Fibroblast of skin of scalp (primary cell): ENCODE results near the gene IQUB.
"Not testable (repeated sequence)": the region's sequence is repeated elsewhere in the genome, so short reads cannot be mapped to it uniquely, and the experiment has no call there.

Source experiments
- DNase-seq: peaks from one replicate; pipeline ENCODE4 v3.0.0-alpha.2; 2013

IQUB gene

DNA sequence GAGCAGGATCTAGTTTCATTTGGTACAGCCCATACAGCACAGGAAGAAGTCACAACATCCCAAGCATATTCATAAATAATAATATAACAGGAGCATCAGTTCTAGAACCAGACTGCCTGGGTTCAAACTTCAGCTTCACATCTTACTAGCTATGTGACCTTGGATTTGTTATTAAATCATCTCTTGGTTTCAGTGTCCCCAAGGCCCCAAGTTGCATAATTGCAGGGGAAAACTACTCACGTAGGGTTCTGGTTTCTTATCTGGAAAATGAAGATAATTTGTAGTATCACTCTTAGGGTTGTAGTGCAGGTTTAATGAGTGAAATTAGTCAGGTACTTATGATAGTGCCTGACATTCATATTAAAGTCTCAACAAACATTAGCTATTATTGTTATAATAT is 5.5 kb upstream of the IQUB start:
- DNase-seq, result no peak

DNA sequence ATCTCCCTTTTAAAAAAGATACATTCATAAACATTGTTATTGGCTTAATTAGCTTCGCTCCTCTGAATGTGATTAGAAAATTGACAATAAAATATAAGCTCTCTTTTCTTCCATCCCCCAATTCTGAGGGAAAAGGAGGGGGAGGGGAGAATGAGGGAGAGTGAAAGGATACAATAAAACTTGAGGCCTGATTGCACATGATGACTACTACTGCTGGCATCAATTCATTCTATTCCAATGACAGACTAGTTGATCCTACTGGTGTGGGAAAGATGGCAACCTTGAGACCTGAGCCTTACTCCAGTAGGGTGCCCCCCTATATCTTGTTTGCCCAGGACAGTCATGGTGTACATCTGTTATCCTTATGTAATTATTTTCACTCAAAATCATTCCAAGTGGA is 4.5 kb upstream of the IQUB start:
- DNase-seq, result no peak

DNA sequence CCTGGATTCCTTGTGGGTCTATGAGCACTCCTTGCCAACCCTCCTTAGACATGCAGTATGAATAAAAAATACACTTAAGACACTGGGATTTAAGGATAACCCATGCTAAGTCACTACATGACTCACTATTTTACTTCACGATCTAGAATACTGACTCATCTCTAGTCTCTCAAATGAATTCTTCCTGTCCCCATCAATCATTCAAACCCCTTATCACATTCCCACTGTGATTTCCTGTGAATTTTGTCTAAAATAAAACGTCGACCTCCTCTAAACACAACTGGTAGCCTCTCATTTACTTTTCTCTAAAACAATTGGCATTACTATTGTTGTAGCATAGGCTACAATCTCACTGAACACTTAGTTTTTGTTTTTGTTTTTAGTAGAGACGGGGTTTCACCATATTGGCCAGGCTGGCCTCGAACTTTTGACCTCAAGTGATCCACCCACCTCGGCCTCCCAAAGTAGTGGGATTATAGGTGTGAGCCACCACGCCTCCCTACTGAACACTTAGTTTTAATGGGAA is 3.9 kb upstream of the IQUB start:
- DNase-seq, result peak; percentile 76

DNA sequence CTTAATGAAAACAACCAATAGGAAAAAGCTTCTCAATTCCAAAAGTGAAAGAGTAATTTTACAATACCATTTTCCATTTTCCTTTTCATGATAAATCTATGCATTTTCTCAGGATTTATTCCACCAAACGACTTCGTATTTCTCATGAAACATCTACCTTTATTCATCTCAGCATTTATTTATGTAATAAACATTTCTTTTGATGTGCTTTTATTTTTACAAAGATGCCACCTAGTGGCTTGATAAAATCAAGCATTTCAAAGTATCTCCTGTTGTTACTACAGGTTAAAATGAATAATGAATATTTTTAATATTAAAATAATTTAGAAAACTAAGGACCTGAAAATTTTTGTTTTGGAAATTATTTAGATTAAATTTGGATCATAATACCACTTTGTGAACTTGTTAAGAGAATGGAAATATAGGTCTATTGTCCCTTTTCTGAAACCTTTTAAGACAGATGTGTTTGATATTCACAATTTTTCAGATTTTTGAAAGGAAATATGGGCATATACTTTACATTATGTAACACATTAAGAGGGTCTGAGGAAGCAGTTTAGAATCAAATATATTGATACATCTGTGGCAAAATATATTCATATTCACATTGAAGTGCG is 2.7 kb upstream of the IQUB start:
- peak; percentile 18 for DNase-seq

DNA sequence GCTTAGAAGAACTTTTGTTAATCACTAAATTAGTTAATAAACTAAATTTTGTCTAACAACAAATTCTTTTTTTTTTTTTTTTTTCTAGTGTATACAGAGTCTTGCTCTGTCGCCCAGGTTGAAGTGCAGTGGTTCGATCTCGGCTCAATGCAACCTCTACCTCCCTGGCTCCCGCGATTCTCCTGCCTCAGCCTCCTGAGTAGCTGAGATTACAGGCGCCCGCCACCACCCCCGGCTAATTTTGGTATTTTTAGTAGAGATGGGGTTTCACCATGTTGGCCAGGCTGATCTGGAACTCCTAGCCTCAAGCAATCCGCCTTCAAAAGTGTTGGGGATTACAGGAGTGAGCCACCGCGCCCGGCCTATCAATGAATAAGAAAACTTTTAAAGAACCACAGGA is 1.1 kb upstream of the IQUB start:
- DNase-seq, result no peak

DNA sequence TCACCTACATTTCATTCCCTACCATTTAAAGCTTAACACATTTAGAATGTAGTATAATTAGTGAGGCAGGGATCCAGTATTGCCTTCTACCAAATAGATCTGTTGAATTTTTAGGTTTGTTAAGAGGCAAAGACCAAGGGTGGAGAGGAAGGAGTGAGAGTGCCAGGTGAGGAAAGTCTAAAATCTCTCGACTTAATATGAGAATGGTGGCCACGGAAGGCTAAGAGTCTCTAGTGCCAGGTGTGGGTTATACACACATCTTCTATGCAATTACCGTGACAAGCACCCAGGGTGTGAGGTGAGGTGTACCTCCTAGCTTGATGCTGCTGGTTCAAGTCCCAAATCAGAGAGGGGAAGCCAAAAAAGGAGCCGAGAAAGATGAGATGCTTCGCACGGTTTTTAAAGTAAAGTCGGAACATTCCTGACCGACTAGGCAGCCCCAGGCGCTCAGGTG is 439 bp downstream of the IQUB start:
- no peak for DNase-seq

DNA sequence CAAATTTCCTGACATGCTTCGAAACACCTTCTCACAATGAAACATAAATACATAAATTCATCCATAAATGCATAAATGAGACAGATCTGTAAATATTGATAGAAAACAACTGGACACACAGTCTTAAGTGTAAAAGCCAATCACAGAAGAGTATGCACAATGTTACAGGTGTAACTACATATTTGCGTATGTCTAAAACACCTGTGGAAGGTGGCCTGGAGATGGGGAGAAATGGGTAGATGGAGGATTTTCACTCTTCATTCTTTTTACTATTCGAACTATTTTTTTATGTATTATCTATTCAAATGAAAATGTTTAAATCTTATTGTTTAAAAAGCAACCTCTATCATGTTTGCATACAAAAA is 860 bp downstream of the IQUB start:
- DNase-seq, result no peak

DNA sequence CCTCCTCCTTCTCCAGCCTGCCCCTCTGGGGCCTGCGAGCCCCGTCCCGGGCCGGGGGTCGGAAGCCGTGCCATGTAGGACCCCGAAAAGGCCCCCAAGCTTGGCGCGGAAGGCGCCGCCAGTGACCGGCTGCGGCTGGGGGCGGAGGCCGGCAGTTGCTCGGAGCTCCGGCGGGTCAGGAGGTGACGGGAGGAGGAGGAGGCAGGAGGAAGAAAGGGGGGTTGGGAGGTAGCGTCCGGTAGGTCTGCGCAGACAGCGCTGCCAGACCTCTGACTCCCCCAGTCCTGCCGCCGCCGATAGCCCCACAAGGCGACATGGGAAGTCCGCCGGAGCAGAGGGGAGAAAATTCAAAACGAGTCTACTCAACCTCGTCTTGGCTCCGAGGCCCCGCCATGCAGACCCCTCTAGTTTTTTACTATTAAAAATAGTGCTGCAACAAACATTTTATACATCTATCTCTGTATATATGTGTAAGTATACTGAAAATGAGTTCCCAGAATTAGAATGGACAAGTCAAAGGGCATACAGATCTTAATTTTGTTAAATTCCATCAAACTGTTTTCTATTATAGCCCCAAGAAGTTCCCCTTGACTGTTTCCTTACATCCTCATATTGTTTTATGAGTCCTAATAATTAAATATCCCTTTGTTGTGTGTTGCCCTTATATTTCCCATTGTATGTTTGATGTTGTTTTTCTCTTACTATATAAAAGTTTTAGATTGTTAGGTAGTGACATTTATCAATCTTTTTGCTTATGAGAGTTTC is 1.4 kb downstream of the IQUB start:
- DNase-seq, result not testable (repeated sequence)

DNA sequence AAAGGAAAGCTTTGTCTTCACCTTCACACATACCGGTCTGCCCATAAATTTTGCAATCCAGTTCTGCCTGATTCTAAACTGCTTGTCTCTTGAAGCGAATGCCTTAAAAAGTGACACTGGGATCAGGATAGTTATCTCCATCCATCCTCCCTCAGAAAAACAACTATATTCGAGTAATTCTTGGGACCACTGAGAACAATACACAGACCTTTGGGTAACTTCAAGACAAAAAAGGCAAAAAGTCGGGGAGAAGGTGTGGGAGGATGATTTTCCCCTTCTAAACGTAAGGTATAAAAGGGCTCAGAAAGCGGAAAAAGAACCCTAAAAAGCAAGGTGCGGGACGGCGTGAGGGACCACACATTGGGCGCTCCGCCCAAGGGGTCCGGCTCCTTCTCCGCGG is 2.1 kb downstream of the IQUB start:
- DNase-seq, result not testable (repeated sequence)

DNA sequence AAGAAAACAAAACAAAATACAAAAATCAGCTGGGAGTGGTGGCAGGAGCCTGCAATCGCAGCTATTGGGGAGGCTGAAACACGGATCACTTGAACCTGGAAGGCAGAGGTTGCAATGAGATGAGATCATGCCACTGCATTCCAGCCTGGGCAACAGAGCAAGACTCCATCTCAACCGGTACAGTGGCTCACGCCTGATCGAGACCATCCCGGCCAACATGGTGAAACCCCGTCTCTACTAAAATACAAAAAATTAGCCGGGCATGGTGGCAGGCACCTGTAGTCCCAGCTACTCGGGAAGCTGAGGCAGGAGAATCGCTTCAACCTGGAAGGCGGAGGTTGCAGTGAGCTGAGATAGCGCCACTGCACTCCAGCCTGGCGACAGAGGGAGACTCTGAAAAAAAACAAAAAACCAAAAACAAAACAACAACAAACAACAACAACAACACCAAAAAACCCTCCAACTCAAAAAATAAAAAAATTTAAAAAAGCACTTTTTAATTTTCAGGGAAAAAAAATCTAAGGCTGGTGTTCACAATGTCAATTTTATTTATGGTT is 4.3 kb downstream of the IQUB start:
- DNase-seq, result not testable (repeated sequence)

DNA sequence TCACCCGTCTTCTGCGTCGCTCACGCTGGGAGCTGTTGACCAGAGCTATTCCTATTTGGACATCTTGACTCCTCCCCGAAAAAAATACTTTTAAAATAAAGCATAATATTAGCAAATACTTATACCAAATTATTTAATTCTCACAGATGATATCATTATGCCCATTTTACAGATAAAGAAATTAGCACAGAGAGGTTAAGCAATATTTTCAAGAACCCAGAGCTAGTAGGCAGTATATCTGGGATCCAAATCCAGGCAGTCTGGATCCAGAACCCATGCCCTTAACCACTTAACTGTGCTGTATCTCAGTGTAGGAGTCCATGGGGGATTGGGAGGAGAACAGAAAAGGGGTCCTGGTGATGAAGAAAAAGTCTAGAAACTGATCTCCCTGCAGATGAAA is 6.1 kb downstream of the IQUB start:
- no peak for DNase-seq

DNA sequence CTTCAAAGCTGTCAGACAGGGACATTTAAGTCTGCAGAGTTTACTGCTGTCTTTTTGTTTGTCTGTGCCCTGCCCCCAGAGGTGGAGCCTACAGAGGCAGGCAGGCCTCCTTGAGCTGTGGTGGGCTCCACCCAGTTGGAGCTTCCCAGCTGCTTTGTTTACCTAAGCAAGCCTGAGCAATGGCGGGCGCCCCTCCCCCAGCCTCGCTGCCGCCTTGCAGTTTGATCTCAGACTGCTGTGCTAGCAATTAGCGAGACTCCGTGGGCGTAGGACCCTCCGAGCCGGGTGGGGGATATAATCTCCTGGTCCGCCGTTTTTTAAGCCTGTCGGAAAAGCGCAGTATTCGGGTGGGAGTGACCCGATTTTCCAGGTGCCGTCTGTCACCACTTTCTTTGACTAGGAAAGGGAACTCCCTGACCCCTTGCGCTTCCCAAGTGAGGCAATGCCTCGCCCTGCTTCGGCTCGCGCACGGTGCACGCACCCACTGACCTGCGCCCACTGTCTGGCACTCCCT is 6.6 kb downstream of the IQUB start:
- DNase-seq, result not testable (repeated sequence)

DNA sequence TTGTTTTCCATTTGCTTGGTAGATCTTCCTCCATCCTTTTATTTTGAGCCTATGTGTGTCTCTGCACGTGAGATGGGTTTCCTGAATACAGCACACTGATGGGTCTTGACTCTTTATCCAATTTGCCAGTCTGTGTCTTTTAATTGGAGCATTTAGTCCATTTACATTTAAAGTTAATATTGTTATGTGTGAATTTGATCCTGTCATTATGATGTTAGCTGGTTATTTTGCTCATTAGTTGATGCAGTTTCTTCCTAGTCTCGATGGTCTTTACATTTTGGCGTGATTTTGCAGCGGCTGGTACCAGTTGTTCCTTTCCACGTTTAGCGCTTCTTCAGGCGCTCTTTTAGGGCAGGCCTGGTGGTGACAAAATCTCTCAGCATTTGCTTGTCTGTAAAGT is 7.9 kb downstream of the IQUB start:
- not testable (repeated sequence) for DNase-seq

DNA sequence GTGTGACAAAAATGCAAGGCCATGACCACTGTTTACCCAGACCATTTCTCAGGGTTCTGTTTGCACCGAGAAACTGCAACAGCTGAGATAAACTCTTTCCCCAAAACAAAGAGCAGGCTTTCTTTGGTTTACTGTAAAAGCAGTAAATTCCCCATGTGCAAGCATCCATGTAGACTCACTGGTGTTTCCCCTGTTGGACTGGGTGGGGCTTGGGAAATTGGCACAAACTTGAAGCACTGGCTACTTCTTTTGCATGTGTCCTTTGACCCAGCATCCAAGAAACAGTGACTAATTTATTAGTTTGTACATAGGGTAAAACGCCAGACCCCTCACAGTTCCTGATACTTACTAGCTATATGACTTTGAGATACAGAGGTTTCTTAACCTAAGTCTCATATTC is 12.3 kb downstream of the IQUB start:
- DNase-seq, result no peak

DNA sequence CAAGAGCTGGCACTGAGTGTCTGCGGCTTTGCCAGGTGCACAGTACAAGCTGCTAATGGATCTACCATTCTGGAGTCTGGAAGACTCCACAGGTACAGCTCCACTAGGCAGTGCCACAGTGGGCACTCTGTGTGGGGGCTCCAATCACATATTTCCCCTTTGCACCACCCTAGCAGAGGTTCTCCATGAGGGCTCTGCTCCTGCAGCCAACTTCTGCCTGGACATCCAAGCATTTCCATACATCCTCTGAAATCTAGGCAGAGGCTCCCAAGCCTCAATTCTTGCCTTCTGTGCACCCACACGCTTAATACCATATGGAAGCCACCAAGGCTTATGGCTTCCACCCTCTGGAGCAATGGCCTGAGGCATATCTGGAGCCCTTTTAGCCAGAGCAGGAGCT is 29.2 kb downstream of the IQUB start:
- no peak for DNase-seq

DNA sequence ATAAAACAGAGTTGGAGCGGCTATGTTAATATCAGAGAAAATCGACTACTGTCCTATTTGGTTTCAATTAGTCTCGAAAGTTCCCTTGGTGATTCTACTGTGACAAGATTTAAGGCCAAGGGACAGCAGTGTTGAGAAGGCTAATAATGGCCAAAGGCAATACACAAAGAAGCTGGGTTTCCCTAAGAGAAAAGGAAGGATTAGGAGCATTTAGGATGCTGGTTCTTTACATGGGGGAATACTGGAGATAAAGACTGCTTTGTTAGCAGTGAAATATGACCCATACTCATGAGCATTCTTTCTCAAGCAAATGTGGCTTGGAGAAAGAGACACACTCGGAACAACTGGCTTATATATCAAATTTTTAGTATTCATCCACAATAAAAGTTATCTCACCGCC is 32.2 kb downstream of the IQUB start:
- no peak for DNase-seq

DNA sequence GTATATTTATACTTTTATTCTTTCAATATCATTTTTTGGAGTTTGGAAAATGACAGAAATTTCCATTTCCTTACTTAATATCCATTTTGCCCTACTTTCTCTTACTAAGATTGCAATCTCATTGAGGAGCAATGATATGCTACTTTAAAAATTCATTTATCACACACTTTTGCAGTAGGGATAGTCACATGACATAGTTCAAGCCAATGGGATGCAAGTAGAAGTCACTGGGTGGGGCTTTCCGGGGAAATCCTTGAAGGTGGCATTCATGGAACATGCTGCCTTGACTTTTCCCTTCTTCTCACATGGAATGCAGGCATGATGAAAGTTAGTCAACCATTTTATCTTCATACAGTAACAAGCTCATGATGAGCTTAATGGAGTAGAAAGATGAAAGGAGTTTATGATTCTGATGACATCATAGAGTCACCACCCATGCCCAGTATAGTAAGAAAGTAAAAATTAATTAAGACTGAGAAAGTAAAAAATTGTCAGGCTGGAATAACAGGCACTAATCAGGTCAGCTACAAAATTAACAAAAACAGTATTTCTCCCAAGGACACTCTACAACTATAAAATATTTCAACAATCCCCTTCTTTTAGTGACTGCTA is 33.4 kb downstream of the IQUB start:
- DNase-seq, result no peak

DNA sequence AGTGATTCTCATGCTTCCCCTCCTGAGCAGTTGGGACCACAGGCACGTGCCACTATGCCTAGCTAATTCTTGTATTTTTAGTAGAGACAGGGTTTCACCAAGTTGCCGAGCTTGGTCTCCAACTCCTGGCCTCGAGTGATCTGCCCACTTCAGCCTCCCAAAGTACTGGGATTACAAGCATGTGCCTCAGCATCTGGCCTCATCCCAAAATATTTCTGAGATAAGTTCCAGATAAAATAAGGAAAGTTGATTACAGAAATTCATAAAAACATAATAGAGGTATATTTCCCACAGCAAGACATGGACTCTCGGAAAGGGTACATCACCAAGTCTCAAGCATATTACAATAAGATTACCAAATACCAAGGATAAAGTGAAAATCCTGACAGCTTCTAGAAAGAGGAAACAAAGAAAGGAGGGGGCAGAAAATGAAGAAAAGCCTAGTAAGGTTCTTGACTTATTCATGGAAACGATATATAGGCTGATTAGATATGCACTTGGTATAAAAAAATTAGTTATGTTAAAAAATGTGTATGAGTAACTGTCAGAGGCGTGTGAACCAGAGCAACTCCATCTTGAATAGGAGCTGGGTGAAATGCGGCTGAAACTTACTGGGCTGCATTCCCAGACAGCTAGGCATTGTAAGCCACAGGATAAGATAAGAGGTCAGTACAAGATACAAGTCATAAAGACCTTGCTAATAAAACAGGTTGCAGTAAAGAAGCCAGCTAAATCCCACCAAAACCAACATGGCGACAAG is 35.0 kb downstream of the IQUB start:
- peak; percentile 3 for DNase-seq

DNA sequence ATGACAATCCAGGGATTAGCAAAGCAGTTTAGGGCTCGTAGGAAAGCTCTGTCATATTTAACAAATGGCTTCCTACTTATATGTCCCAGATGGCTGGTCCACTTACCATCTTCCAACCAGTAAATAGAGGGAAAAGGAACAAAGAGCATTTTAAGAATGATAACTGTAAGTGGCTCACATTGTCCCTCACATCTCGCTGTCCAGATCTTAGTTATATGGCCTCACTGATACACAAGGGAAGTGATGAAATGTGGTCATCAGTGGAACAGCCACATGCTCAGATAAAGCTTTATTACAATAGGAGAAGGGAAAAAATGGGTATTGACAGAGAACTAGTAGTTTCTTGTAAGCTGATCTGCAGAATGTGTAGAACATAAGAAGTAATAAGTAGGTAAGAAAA is 35.8 kb downstream of the IQUB start:
- DNase-seq, result no peak

DNA sequence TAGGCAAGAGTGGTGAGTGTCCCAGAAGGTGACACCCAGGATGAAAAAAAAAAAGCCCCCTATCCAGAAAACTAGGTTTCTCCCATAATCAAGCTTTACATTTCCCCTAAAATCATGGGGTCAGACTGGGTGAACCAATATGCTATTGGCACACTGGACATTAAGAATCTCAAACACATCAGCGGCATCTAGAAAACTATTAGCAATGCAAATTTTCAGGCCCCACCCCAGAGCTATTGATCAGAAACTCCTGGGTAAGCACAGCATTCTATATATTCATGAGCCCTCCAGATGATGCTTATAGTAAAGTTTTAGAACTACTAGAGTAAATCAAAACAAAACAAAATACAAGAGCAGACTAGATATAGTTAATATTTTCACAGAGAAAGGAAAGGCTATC is 36.4 kb downstream of the IQUB start:
- no peak for DNase-seq

DNA sequence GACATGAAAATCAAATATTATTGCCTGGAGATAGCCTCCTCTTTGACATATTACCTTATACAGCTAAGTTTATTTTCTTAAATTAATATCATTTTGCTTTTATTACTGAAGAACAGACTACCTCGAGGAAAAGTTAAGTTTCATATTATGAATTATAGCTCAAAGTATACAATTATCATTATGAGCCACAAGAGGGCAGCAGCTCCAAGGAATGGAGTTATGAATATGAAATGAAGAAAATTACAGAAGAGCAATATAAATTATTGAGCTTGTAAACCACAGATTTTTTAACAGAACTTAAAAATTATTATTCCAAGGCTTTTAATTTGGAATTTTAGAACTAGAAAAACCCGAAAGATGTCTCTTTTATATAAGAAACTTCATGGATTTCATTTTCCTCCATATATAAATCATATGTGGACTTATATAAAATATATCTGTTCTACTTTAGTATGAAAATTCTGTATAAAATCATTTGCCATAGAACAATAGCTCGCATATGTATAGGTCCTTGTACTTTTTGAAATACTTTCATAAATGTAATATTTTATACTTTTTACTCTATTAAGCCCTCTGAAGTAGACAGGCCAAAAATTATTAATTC is 40.1 kb downstream of the IQUB start:
- peak; percentile 32 for DNase-seq

DNA sequence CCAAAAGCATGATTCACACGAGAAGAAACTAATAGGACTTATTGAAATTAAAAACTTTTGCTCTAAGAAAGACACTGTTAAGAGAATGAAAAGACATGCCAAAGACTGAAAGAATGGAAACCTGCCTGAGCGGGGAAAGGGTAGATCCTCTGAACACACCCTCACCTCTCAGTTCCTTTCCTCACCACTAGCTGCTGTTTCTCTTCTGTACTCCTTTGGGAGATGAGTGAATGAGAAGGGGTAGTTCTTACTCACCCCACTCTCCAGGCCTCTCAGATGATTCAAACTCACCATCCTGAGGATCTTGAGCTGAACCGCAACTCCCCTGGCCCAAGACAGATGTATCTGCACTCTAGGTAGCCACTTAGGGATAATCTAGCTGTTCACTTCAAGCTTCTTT is 41.9 kb downstream of the IQUB start:
- no peak for DNase-seq
